ENCODE data around the gene ABCC1.
"Not testable (repeated sequence)": the region's sequence is repeated elsewhere in the genome, so short reads cannot be mapped to it uniquely, and the experiment has no call there.

Gene ABCC1

DNA sequence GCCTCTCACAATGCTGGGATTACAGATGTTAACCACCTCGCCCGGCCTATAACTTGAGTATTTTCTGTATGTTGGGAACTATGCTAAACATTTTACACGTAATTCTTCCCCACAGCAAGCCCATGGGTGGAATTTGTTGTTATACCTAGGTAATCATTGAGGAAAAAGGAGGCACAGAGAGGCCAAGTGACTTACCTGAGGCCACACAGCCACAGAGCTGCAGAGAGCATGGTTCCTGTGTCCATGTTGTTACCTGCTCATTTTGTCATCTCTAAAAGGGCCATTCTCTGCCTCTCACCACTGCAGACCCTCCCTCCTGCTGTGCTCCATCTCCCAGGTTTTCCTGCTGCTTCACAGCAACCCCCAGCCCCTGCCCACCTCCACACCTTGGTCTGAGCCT is 135.5 kb downstream of the ABCC1 start:
- no peak for DNase-seq

DNA sequence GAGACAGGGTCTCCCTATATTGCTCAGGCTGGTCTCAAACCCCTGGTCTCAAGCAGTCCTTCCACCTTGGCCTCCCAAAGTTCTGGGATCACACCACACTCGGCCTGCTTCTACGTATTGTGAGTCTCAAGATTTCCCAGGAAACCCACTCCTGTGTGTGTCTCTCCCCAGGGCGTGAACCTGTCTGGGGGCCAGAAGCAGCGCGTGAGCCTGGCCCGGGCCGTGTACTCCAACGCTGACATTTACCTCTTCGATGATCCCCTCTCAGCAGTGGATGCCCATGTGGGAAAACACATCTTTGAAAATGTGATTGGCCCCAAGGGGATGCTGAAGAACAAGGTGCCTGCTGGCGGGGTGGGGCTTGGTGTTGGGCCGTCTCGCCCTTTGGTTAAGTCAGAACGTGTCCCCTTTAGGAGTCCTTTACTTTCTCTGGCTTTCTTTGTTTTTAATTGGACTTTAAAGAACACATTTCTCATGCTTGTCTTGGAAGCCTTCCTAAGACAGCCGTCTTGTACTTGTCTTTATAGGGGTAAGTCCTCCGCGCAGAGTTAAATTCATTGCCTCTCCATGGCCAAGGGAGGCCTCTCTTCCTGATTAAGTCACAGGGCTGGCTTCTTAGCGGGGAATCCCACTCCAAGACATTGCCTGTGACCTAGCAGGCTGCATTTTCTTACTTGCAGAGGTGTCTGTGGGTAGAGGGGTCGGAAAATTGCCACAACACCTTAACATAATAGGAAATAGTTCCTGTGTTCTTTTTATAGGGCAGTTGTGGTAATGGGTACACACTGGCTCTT is 137.4 kb downstream of the ABCC1 start:
- DNase-seq: no peak

DNA sequence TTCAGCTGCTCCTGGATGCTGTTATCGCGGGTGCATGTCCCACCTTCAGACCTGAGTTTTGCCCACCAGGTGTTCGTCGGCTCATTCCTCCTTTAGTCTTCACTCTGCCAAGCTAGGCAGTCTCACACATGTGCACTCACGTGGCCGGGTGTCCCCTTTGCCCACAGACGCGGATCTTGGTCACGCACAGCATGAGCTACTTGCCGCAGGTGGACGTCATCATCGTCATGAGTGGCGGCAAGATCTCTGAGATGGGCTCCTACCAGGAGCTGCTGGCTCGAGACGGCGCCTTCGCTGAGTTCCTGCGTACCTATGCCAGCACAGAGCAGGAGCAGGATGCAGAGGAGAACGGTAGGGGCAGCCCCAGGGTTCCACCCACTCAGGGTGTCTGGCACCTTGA is 140.8 kb downstream of the ABCC1 start:
- DNase-seq: no peak

GRCh38 chr16:16092925-16093627 is 143.7 kb downstream of the ABCC1 start:
- no peak for DNase-seq

DNA sequence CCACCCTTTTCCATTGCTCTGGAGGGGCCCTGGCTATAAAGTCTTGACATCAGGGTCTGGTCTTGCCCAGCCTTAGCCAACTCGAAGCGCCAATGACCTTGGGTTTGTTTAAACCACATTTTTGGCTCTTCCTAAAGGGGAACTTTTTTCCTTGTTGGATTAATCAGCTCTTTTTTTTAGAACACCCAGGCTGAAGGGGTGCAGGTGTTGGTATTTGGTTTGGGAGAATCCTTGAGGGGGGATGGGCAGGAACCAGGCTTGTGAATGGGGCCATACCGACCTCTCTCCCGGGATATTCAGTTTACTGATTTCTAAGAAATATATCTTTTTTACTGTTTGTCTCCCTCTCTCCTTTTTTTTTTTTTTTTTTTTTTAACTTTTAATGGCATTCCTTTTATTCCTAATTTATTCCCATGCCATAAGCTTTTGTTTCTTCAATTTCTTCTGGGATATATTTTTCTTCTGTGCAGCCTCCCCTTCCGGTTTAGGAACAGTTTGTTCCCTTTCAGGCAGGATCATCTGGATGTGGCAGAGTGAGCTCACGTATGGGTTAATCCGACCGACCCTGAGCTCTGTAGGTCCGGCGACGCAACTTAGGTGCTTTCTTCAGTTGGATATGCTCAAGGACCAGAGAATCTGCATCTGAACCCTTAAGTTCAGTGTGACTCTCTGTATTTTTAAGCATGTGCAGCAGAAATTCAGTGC is 144.4 kb downstream of the ABCC1 start:
- DNase-seq: no peak

DNA sequence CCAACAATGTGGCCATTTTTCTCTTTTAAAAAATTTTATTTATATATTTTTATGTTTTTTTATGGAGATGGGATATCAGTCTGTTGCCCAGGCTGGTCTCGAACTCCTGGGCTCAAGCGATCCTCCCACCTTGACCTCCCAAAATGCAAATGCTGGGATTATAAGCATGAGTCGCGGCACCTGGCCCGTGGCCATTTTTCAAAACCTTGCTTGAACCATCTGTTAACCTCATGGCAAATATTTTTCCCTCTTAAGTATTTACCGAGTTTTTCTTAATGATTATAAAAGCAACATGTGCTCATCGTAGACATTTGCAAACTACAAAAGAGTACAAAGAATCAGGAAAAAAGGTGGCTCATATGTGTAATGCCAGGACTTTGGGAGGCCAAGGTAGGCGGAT is 146.2 kb downstream of the ABCC1 start:
- DNase-seq: peak; percentile 12

GRCh38 chr16:16096121-16096857 is 146.9 kb downstream of the ABCC1 start:
- DNase-seq: peak; percentile 83

DNA sequence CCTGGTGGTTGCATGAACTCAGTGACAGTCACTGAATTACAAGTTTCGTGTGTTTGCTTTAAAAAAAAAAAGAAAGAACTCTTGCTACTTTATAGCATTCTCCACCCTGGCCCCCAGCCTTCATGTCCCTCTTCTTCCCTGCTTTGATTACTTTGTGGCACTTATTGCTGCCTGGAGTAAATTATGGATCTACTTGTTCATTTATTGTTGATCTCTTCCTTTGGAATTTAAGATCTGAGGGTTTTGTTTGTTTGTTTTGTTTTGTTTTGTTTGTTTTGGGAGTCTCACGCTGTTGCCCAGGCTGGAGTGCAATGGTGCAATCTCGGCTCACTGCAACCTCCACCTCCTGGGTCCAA is 147.4 kb downstream of the ABCC1 start:
- no peak for DNase-seq

DNA sequence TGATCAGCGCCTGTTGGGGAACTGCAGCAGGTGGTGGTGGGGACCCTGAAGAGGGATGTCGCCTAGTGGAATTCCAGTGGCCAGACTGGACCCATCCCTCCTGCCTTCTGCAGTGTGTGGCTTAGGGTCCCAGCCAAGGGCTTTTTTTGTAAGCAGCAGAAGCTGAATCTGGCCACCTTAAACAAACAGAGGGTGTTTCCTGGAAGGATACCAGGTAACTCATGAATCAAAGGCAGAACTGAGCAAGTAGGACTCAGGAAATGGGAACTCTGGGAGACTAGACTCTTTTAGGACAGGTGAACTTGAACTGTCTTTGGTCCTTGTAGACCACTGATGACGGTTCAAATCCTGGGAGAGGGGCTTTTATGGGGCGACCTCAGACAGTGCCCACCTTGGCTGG is 149.9 kb downstream of the ABCC1 start:
- DNase-seq: no peak

- DNase-seq: no peak
Measured at GRCh38 chr16:16100631-16101030, 151.2 kb downstream of the ABCC1 start.

DNA sequence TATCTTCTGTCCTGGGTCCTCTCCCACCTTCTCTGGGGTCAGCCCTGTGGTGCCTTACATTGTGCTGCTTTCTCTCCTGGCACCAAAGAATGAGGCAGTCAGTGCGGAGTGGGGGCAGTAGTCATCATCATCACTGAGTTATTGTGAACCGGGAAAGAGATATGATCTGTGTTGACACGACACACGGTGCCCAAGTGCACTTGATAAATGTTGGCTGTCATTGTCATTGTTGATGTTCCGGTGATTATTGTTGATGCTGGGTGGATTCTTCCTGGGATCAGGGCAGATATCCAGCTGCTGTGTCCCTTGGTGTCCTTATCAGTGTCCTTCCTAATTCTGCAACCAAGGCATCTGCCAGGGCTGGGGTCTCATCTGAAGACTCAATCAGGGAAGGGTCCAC is 152.2 kb downstream of the ABCC1 start:
- DNase-seq: no peak

- no peak for DNase-seq
Measured at GRCh38 chr16:16102738-16103137, 153.3 kb downstream of the ABCC1 start.

DNA sequence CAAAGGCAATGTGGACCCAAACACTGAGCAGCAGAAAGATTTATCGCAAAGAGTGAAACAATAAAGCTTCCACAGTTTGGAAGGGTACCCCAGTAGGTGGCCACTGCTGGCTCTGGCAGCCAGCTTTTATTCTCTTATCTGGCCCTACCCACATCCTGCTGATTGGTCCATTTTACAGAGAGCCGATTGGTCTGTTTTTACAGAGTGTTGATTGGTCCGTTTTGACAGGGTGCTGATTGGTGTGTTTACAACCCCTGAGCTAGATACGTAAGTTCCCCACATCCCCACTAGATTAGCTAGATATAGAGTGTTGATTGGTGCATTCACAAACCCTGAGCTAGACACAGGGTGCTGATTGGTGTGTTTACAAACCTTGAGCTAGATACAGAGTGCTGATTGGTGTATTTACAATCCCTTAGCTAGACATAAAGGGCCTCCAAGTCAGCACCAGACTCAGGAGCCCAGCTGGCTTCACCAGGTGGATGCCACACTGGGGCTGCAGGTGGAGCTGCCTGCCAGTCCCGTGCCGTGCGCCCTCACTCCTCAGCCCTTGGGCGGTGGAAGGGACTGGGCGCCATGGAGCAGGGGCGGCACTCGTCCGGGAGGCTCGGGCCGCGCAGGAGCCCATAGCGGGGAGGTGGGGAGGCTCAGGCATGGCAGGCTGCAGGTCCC is 154.9 kb downstream of the ABCC1 start:
- DNase-seq: not testable (repeated sequence)

DNA sequence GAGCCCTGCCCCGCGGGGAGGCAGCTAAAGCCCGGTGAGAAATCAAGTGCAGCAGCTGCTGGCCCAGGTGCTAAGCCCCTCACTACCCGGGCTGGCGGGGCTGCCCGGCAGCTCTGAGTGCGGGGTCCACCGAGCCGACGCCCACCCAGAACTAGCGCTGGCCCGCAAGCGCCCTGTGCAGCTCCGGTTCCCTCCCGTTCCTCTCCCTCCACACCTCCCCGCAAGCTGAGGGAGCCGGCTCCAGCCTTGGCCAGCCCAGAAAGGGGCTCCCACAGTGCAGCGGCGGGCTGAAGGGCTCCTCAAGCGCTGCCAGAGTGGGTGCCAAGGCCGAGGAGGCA is 155.4 kb downstream of the ABCC1 start:
- not testable (repeated sequence) for DNase-seq

DNA sequence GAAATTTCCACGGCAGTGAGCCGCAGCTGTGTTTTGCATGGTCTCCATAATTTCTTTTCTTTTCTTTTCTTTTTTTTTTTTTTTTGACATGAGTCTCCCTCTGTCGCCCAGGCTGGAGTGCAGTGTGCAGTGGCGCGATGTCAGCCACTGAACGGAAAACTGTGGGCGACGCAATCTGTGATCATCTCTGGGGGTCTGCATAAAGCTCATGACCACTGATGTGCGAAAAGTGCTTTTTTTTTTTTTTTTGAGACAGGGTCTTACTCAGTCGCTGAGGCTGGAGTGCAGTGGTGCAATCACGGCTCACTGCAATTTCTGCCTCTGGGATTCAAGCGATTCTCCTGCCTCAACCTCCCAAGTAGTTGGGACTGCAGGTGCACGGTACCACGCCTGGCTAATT is 156.2 kb downstream of the ABCC1 start:
- no peak for DNase-seq

GRCh38 chr16:16106466-16106865 is 157.1 kb downstream of the ABCC1 start:
- DNase-seq: no peak

- DNase-seq: no peak
Measured at GRCh38 chr16:16107839-16108238, 158.4 kb downstream of the ABCC1 start.

GRCh38 chr16:16108759-16109158 is 159.3 kb downstream of the ABCC1 start:
- no peak for DNase-seq

DNA sequence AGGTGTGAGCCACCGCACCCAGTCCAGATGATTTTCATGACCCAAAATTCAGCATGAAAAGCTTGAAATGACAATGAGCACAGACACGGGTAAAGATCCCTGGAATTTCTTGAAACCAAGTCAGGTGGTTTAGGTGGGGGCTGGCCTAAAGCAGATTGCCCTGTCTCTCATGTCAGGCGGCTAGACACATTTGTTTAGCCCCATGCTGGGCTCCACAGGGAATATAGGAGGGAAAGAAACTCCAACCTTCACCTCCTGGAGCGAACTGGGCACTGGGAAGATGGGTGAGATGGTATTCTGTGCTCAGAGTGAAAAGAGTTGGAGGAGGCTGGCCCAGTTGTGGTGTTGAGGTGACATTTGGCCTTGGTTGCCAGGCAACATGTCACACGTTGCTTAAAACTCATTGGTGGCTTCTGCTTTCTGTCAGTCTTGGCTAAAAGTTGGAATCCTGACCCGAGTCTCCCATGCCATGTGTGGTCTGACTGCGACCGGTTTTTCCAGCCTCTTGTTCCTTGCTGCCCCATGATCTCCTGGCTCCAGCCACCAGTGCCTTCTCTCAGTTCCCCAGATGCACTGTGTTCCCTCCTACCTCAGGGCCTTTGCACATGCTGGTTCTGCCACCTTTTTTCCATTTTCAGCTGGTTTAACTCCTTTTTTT is 160.2 kb downstream of the ABCC1 start:
- no peak for DNase-seq

DNA sequence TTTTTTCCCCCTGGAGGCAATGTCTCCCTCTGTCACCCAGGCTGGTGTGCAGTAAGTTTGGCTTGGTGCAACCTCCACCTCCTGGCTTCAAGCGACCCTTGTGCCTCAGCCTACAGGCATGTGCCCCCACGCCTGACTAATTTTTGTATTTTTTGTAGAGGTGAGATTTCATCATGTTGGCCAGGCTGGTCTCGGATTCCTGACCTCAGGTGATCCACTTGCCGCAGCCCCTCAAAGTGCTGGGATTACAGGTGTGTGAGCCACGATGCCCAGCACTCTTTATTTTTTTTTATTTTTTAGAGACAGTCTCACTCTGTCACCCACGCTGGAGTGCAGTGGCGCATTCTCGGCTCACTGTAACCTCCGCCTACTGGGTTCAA is 160.7 kb downstream of the ABCC1 start:
- no peak for DNase-seq

DNA sequence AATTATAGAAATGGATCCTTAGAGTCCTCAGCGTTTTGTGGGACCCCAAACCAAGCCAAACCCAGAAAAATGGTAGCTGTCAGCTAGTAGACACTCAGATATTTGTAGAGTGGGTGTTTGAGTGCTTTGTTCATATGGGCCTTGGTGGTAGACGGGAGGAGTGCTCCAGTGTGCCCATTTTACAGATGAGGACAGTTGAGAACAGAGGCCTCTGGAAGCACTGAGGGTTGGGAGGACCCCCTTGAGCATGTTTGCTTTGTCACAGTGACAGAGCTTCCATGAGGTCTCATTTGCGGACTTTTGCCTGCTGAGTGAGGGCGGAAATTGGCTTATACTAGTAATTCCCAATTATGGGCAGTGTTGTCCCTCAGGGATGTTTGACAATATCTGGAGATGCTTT is 162.2 kb downstream of the ABCC1 start:
- DNase-seq: no peak

DNA sequence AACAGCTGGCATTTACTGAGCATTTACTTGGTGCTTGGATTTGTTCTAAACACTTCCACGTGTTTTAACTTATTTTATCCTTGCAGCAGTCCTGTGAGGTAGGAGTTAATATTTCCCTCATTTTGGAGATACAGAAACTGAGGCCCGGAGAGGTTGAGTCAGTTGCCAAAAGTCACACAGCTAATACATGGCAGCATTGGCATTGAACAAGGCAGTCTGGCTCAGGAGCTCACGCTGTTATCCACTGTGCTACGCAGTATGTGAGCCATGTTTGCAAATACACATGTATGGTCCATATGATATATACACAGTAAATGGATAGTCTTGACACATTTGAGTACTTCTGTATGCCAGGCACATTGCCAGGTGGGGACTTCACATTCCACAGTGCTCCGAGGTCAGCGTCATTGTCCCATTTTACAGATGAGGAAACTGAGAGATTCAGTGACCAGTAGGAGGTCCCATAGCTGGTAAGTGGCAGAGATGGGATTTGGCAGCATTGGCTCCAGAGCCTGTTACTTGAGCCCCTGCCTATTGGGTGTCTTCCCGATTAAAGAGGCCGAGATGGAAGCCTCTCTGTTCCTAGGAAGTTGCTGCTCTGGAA is 163.1 kb downstream of the ABCC1 start:
- DNase-seq: no peak
